Activated CD8-positive, alpha-beta T cell treated with anti-CD3 and anti-CD28 coated beads, Interleukin-2, amount 10 ng/mL, durations not matched to agents 7 days and 5 days (primary cell): Measurements from ENCODE around the gene TAS2R39. TPM values are rescaled to one million over a fixed set of nuclear protein-coding genes. Genes with fewer than 3 reads are reported as not detected.
"Not testable (repeated sequence)": the region's sequence is repeated elsewhere in the genome, so short reads cannot be mapped to it uniquely, and the experiment has no call there.

Source experiments
- ATAC-seq: fragments of 150-1000 bp; cut with Tn5 transposase; one replicate; pipeline ENCODE4 v1.10.0; 2021; ENCODE audit warnings: moderate library complexity
- CTCF ChIA-PET: fragments of 350-600 bp; sonication (Branson Sonifier 250); formaldehyde crosslinking; loops from one replicate; lab custom pipeline; 2021; ENCODE audit warnings: antibody characterized with exemption; lab: Charles Lee
- POLR2A ChIA-PET: fragments of 350-600 bp; sonication (Branson Sonifier 250); formaldehyde crosslinking; loops from one replicate; lab custom pipeline; 2021; ENCODE audit warnings: antibody characterized with exemption; lab: Charles Lee
- DNase-seq: peaks from one replicate; pipeline ENCODE4 v3.0.0-alpha.2; 2020
- H3K27ac Mint-ChIP-seq: one replicate; pipeline ENCODE4 v1.8.0; 2021; ENCODE audit warnings: mild to moderate bottlenecking, mixed read lengths
- H3K27me3 Mint-ChIP-seq: one replicate; pipeline ENCODE4 v1.8.0; 2021; ENCODE audit warnings: low read depth, mixed read lengths
- H3K36me3 Mint-ChIP-seq: one replicate; pipeline ENCODE4 v1.8.0; 2021; ENCODE audit warnings: low read depth, mixed read lengths
- H3K4me1 Mint-ChIP-seq: one replicate; pipeline ENCODE4 v1.8.0; 2021; ENCODE audit warnings: low read depth, mixed read lengths
- H3K4me3 Mint-ChIP-seq: one replicate; pipeline ENCODE4 v1.8.0; 2021; ENCODE audit warnings: mild to moderate bottlenecking, mixed read lengths
- H3K9me3 Mint-ChIP-seq: one replicate; pipeline ENCODE4 v1.8.0; 2022; ENCODE audit warnings: mixed read lengths; ENCODE audit not compliant: insufficient read depth
- total RNA-seq, 2 experiments: library from RNA; stranded (reverse); gene quantifications; one replicate each; pipeline ENCODE4 v1.2.3, GENCODE V29; 2021

TAS2R39 gene
- total RNA-seq, 2 experiments from 2014 or later, result not detected

DNA sequence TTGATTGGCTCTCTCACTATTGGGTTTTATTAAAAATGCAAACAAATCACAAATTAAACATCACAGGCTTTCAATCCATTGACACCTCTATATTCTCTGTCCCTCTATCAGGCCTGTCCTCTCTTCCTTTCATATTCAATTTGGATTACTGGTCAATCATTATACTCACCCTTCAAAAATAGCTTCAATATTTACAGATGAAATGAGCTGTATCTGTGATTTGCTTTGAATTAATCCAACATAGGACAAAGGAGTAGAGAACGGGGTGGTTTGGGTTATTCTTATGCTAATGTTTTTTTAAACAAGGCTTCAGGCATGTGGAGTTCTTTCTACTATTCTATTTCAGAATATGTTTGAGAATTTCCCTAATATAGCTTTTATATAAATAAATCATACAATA is 2.3 kb downstream of the TAS2R39 start:
- H3K9me3 Mint-ChIP-seq, result no peaks in the 10 kb centered on the region
- ChIA-PET CTCF (no interaction called here), POLR2A (no interaction called here)
- H3K4me3 Mint-ChIP-seq, result no peak overlapping the region
- no peaks in the 10 kb centered on the region for H3K4me1 Mint-ChIP-seq
- ATAC-seq (no peak), DNase-seq (no peak)
- no peaks in the 10 kb centered on the region for H3K36me3 Mint-ChIP-seq
- H3K27ac Mint-ChIP-seq, result no peak overlapping the region
- H3K27me3 Mint-ChIP-seq, result peaks cover 6% of the 10 kb centered on the region

DNA sequence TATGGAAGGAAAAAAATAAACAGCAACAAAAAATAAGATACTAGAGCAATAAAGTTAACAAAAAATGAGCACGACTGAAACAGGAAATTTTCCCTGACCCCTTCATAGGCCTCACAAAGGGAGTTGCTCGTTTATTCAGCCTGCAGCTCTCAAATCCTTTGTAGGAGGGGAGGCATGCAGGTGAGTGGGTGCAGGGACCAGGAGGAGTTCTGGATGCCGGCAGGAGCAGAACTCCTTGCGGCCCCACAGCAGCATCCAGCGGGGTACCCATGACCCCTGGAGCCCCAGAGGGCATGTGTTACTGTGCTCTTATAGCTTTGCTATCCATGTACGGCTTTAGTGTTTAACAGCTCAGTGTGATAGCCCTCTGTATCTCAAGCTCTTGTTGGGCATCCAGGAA is 5.8 kb downstream of the TAS2R39 start:
- H3K4me1 Mint-ChIP-seq, result no peaks in the 10 kb centered on the region
- H3K36me3 Mint-ChIP-seq, result no peaks in the 10 kb centered on the region
- H3K27ac Mint-ChIP-seq, result no peak overlapping the region
- POLR2A ChIA-PET, result no interaction called here
- H3K27me3 Mint-ChIP-seq, result peaks cover 6% of the 10 kb centered on the region
- no peaks in the 10 kb centered on the region for H3K9me3 Mint-ChIP-seq
- CTCF ChIA-PET, result interaction anchor here (0.8 to 1.2 kb wide), 2 partner anchors 27 to 181 kb away, joined by 3 to 4 read pairs; no protein-coding TSS in a partner anchor
- H3K4me3 Mint-ChIP-seq, result no peak overlapping the region
- DNase-seq (no peak), ATAC-seq (no peak)

DNA sequence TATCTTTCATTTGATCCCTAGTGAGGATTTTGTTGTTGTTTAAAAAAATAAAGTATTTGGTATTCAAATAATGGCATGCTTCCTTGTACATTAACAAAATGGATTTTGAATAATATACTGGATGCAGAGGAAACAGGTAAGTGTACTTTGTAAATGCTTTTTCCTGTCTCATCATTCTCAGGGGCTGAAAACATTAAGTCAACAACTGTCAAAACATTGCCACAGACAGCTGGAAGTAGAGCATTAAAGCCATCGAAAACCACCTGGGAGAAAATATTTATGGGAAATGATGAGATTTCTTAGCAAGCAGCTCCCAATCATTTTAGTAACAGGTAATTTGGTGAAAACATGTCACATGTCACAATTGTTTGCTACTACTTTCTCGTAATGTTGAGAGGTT is 10.7 kb downstream of the TAS2R39 start:
- CTCF ChIA-PET, result no interaction called here
- Mint-ChIP-seq H3K27ac (no peak overlapping the region), H3K4me3 (no peak overlapping the region), H3K27me3 (peaks cover 6% of the 10 kb centered on the region), H3K9me3 (no peaks in the 10 kb centered on the region), H3K4me1 (no peaks in the 10 kb centered on the region), H3K36me3 (no peaks in the 10 kb centered on the region)
- DNase-seq (no peak), ATAC-seq (no peak)
- POLR2A ChIA-PET, result no interaction called here

DNA sequence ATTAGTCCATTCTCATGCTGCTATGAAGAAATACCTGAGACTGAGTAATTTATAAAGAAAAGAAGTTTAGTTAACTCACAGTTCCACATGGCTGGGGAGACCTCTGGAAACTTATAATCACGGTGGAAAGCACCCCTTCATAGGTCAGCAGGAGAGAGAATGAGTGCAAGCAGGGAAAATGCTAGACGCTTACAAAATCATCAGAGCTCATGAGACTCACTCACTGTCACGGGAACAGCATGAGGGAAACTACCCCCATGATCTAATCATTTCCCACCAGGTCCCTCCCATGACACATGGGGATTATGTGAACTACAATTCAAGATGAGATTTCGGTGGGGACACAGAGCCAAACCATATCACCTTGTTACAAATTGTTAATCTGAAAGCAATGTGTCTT is 15.8 kb downstream of the TAS2R39 start:
- ATAC-seq, result no peak

DNA sequence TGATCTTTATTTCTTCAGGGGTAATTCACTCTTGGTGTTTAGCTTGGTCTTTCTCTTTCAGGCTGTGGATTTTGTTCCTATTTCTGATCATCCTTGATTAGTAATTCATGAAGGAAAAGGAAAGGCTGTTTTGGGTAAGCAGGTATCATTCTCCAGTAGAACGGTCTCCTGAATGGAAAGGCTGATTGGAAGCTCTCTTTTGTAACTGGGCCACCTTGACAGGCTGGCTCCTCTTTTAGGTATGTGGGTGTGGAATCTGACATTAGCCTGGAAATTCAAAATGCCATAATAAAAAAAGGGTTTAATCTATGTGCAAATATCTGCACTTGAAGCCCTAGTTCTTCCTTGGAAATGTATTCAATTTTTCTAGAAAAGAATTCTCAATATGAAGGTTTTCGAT is 18.9 kb downstream of the TAS2R39 start:
- Mint-ChIP-seq H3K4me3 (no peak overlapping the region), H3K4me1 (peaks cover 17% of the 10 kb centered on the region), H3K9me3 (no peaks in the 10 kb centered on the region), H3K27me3 (peaks cover 26% of the 10 kb centered on the region), H3K36me3 (no peaks in the 10 kb centered on the region), H3K27ac (no peak overlapping the region)
- no peak for ATAC-seq
- DNase-seq, result no peak
- CTCF ChIA-PET, result interaction anchor here (2.8 kb wide), 1 partner anchor 13 kb away, joined by 19 read pairs; no protein-coding TSS in a partner anchor
- POLR2A ChIA-PET, result no interaction called here

More for the DNA sequence above, 15.8 kb downstream of the TAS2R39 start:
- POLR2A ChIA-PET, result no interaction called here
- Mint-ChIP-seq H3K36me3 (no peaks in the 10 kb centered on the region), H3K4me1 (no peaks in the 10 kb centered on the region), H3K27ac (no peak overlapping the region), H3K4me3 (no peak overlapping the region), H3K27me3 (peaks cover 21% of the 10 kb centered on the region), H3K9me3 (no peaks in the 10 kb centered on the region)
- CTCF ChIA-PET, result no interaction called here
- DNase-seq, result no peak

DNA sequence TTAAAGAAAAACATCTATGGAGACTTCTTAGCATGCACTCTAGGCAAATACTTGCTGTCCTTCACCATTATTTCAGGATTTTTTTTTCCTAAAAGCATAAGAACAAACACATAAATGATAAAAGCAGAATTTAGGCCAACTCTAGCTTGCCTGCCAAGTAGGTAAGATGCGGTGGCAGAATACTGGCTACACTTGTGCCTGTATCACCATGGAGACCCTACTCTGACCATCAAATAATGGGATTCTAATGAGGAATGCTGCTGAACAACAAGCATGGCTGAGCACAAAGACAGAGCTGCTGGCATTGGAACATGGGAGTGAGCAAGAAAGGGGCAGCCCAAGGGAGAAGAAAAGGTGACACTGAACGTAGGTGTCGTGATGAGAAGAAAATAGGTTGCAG is 20.2 kb downstream of the TAS2R39 start:
- Mint-ChIP-seq H3K27me3 (peaks cover 25% of the 10 kb centered on the region), H3K4me3 (no peak overlapping the region), H3K9me3 (no peaks in the 10 kb centered on the region), H3K36me3 (no peaks in the 10 kb centered on the region), H3K4me1 (peaks cover 17% of the 10 kb centered on the region), H3K27ac (no peak overlapping the region)
- POLR2A ChIA-PET, result no interaction called here
- CTCF ChIA-PET, result interaction anchor here (2.8 kb wide), 1 partner anchor 11 kb away, joined by 19 read pairs; no protein-coding TSS in a partner anchor
- ATAC-seq (no peak), DNase-seq (no peak)

DNA sequence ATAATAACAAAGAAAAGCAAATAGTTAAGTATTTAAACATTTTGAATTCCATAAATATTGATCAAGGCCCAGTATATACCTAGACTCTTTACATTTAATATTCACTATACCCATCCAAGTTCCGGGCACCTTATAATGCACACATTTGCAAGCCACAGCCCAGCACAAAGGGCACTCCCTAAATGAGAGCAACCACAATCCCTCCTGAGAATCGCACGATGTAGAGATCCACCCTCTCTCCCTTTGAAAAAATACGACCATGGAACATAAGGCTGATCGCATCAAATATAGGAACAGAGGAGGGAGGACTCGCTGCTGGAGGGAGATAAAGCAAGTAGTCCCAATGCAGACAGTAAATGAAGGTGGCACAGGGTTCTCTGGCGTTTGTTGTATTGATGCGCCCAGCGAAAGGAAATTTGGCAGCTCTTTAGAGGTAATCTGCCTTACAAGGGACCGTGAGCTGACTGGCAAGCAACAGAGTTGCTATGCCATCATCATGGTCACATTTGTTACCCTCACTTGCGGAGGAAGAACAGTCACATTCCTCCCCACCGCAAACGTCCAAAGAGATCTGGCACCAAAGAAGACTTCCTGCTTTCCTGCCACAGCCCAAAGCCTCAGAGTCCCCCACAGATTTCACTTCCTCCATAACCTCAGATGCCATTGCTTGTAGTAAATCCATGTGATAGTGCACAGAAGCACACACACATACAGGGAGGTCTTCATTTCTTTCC is 22.5 kb downstream of the TAS2R39 start:
- Mint-ChIP-seq H3K4me1 (peaks cover 17% of the 10 kb centered on the region), H3K27me3 (peaks cover 19% of the 10 kb centered on the region), H3K27ac (no peak overlapping the region), H3K9me3 (no peaks in the 10 kb centered on the region), H3K36me3 (no peaks in the 10 kb centered on the region), H3K4me3 (no peak overlapping the region)
- ChIA-PET CTCF (interaction anchor here (1.7 to 3.0 kb wide), 2 partner anchors 9 to 352 kb away, joined by 4 to 17 read pairs; no protein-coding TSS in a partner anchor), POLR2A (no interaction called here)
- DNase-seq (peak; percentile 40), ATAC-seq (peak; percentile 76)

DNA sequence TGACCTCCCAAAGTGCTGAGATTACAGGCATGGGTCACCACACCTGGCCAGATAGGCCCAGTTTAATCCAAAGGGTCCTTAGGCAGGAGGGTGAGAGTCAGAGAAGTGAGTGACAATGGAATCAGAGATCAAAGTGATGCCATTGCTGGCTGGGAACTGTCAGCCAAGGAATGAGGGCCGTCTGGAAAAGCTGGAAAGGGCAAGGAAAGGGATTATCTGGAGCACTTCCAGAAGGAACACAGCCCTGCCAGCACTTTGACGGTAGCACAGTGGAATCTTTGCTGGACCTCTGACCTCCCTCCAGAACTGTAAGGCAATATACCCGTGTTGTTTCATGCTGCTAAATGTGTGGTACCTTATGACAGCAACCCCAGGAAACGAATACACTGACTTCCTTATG is 27.3 kb downstream of the TAS2R39 start:
- ATAC-seq, result no peak
- no peaks in the 10 kb centered on the region for H3K9me3 Mint-ChIP-seq
- peaks cover 5% of the 10 kb centered on the region for H3K27me3 Mint-ChIP-seq
- H3K36me3 Mint-ChIP-seq, result no peaks in the 10 kb centered on the region
- DNase-seq, result no peak
- H3K27ac Mint-ChIP-seq, result no peak overlapping the region
- ChIA-PET POLR2A (no interaction called here), CTCF (no interaction called here)
- H3K4me3 Mint-ChIP-seq, result no peak overlapping the region
- peaks cover 9% of the 10 kb centered on the region for H3K4me1 Mint-ChIP-seq

DNA sequence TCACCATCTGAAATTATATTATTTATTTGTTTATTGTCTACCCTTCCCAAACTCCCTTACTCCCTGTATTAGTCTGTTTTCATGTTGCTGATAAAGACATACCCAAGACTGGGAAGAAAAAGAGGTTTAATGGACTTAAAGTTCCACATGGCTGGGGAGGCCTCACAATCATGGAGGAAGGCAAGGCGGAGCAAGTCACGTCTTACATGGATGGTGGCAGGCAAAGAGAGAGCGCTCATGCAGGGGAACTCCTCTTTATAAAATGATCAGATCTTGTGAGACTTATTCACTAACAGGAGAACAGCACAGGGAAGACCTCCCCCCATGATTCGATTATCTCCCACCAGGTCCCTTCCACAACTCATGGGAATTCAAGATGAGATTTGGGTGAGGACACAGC is 30.3 kb downstream of the TAS2R39 start:
- H3K36me3 Mint-ChIP-seq, H3K27me3 Mint-ChIP-seq, H3K9me3 Mint-ChIP-seq, H3K27ac Mint-ChIP-seq, POLR2A ChIA-PET, DNase-seq, H3K4me3 Mint-ChIP-seq, ATAC-seq, H3K4me1 Mint-ChIP-seq: not testable (repeated sequence)
- CTCF ChIA-PET, result interaction anchor here (1.3 to 11.1 kb wide), 5 partner anchors 23 to 403 kb away, joined by 4 to 333 read pairs (median 9); partner anchors contain the start of gene EPHB6

DNA sequence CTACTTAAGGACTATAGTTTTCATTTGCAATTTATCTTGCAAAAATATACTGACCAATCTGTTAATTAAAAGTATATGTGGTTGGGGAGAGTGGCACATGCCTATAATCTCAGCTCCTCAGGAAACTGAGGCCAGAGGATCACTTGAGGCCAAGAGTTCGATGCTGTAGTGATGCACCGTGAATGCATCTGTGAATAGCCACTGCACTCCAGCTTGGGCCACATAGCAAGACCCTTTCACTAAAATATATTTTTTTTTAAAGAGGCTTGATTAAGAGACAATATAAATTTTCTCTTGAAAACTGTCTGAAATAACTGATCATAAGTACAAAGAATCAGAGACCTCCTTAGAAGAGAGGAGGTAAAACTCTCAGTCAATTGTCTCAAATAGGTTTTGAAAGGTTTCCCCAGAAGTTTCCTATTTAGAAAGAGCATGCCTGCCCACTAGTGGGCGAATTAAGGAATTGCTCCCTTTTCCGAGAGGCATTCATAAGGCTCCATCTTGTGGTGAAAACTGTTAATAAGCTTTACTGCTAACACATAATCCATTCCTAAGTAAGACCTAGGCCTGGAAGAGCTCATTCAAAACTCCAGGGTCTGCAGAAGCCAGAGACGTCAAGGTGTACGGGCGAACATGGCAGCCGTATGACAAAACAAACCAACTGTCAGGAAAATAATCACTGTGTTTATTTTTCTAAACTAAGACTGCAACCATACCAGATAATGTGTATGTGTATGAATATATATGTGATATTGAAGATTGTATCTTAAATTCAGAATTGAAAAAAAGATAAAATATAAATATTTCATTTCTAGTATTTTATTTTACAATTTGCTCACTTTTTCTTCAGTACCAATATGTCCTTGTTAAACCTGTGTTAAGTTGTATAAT is 31.8 kb downstream of the TAS2R39 start:
- POLR2A ChIA-PET, result no interaction called here

DNA sequence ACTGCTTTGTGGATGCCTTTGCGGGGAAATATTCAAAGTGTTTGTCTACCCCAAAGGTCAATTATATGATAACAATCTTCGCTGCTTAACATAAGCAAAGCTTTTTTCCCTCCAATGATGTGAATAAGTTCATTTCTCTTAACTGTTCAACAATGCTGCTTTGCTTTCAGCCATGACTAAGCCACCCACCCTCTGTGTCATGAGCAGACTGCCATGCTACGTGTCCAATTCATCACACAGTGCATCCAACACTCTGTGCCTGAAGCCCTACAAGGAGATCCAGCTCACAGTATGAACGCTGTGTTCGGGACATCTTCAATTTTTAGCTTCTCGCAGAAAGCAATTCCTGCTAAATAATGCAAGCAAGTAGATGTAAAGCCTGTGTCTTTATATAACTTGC is 32.9 kb downstream of the TAS2R39 start:
- ChIA-PET CTCF (interaction anchor here (0.8 to 11.1 kb wide), 17 partner anchors 8 to 406 kb away, joined by 3 to 333 read pairs (median 7); no protein-coding TSS in a partner anchor), POLR2A (no interaction called here)
- ATAC-seq (no peak), DNase-seq (no peak)
- Mint-ChIP-seq H3K27ac (no peak overlapping the region), H3K27me3 (peaks cover 6% of the 10 kb centered on the region), H3K4me3 (no peak overlapping the region), H3K4me1 (no peaks in the 10 kb centered on the region), H3K9me3 (no peaks in the 10 kb centered on the region), H3K36me3 (no peaks in the 10 kb centered on the region)

More for the DNA sequence above, 31.8 kb downstream of the TAS2R39 start:
- H3K36me3 Mint-ChIP-seq, result no peaks in the 10 kb centered on the region
- H3K27me3 Mint-ChIP-seq, result peaks cover 6% of the 10 kb centered on the region
- H3K4me3 Mint-ChIP-seq, result no peak overlapping the region
- H3K9me3 Mint-ChIP-seq, result no peaks in the 10 kb centered on the region
- no peak overlapping the region for H3K27ac Mint-ChIP-seq
- peak; percentile 79 for DNase-seq
- peak; percentile 85 for ATAC-seq
- CTCF ChIA-PET, result interaction anchor here (0.6 to 11.1 kb wide), 81 partner anchors 9 to 999 kb away, joined by 3 to 333 read pairs (median 4); partner anchors contain the start of genes CASP2 and EPHB6
- H3K4me1 Mint-ChIP-seq, result no peaks in the 10 kb centered on the region
